Left cardiac atrium (tissue), 4 donors: ENCODE measurements around the gene EXOC3L1. TPM values are rescaled to one million over a fixed set of nuclear protein-coding genes. Genes with fewer than 3 reads are reported as not detected.

Experiments used
- ATAC-seq, 2 donors: fragments of 200-7000 bp; cut with Tn5 transposase; one replicate each; pipeline ENCODE4 v1.9.1; 2020; ENCODE audit warnings: mild to moderate bottlenecking in 2 of 2, moderate library complexity in 2 of 2
- DNase-seq: peaks from one replicate; pipeline ENCODE4 v3.0.0-alpha.2; 2020
- intact Hi-C, 2 donors: fragments of 100-400 bp; cut with DNase I; formaldehyde crosslinking; loops; one replicate each; pipeline versions ENCODE4 v1.14.1 to v1.15.1; 2022 to 2023
- total RNA-seq, 2 donors: library from RNA; stranded (reverse); fragmentation: NEBNext Ultra II Directional; extraction: Animal tissue kit (Norgen Biotek cat#: 25700); gene quantifications; one replicate each; pipeline ENCODE4 v1.2.1, GENCODE V29; 2021
- donor health status: DM: no; HTN: yes; CAD: no.
- donor health status: DM: no; HTN: yes; CAD: no; lungs with severe emphysema.
- donor health status: DM: yes; HTN: yes; CAD: no.
- donor health status: Dilated cardiomyopathy.

Gene EXOC3L1
- total RNA-seq, 2 donors from 2014 or later: 1.9 to 2.0 TPM

DNA sequence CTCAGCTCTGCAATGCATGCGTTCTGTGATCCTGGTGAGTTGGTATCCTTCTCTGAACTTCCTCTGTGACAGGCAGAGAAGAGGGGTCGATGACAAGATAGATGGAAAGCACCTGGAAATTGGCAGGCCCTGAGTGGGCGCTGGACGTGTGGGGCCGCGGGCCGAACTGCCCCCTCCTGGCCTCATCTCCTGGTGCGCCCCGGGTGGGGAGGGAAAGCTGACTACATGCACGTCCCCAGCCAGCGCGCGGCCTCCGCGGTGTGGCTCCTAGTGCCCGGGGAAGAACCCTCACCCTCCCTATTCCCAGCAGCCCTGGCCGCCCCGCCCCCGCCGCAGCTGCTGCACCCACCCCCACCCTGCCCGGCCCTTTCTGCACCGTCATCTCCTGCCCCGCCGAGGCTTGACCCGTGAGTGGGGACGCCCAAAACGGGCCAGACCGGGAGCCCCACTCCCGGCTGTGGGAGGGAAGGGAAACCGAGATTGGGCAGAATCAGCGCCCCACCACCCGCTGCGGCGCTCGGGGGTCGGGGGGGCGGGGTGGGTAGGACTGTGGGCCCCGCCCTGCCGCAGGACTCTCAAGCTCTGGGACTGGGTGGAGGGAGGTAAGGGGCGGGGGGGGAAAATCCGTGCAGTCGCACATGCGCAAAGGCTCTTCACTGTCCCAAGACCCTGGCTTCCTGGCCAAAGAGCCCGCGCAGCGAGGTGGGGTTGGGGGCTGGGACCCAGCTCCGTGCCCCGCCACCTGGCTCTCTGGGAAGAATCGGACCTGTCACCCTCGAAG lies 19.6 kb downstream of the EXOC3L1 start, which contains the start of gene NOL3:
NOL3 (plus strand) TSS at position 371 of the 781 bp plus-strand sequence.
- ATAC-seq: peak; percentile 71 to 73
- intact Hi-C loops: no loop called here
- peak; percentile 90 for DNase-seq

DNA sequence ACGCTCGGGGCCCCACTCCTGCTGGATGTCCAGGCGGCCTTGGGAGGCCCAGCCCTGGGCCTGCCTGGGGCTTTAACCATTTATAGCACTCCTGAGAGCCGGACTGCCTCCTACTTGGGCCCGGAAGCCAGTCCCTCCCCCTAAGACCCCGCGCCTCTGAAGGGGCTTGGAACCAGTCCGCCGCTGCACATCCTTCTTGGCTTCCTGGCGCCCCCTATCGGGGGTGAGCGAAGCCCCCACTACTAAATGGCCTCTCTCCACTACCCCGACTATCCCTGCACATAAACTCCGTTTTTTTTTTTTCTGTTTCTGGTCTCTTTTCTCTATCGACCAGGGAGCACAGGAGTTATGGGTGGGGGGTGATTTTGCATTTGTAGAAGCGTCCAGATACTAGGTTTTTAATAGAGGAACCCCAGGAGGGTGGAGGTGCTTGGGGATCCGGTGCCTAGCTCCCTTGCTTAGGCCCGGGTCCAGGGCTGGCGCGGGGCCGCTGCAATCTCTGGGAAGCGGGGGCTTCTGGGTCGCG lies 20.2 kb downstream of the EXOC3L1 start:
- DNase-seq (no peak), ATAC-seq (peak; percentile 0 to 2)
- intact Hi-C loops: no loop called here

DNA sequence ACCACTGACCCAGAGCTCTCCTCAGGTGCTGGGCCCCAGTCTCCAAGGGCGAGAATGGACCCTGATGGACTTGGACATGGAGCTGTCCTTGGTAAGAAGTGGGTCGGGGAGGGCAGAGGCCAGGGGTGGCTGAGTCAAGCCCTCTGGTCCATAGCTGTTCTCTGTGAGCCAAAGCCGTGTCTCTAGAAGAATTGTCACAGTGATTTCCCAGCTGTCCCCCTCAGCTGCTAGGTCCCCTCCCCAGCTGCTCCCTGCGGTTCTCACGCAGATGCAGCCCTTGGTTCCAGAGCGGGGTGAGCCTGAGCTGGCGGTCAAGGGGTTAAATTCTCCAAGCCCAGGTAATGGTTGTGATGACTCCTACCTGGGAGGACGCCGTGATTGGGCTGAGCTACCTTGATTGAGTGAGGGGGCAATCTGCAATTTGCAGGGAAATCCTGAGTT lies 20.9 kb downstream of the EXOC3L1 start:
- DNase-seq: no peak
- no peak for ATAC-seq
- intact Hi-C loops: no loop called here

DNA sequence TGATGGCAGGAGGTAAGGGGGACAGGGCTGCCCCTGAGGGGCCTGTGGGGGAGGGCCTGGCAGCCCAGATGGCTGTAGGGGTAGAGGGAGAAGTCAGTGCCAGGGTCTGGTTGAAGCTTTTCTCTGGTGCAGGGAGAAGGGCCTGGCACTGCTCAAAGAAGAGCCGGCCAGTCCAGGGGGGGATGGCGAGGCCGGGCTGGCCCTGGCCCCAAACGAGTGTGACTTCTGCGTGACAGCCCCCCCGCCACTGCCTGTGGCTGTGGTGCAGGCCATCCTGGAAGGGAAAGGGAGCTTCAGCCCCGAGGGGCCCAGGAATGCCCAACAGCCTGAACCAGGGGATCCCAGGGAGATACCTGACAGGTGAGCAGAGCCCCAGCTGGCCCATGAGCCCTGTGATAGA lies 22.3 kb downstream of the EXOC3L1 start:
- no peak for ATAC-seq
- no peak for DNase-seq

DNA sequence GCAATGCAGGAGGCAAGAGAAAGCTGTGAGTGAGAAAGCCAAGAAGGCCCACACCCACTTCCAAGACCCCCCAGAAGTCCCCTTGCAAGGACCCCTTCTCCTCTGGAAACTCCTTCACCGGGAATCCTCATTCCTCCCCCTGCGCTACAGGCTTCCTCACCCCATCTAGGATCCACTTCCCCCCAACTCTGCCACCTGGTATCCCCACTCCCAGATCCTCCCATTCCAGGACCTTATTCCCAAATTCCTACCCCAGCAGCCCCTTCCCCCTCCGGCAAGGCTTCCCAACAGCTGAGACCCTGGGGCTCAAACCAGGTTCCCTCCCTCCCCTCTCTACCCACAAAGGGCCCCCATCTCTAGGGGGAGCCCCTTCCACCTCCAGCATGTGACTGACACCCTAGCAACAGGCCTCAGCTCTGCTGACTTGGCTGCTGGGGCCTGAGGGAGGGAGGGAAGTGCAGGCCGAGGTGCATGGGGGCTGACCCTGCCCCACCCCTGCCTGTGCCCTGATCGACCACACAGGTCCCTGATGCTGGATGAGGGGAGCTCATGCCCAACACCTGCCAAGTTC lies 23.3 kb downstream of the EXOC3L1 start:
- ATAC-seq (no peak), DNase-seq (no peak)
- intact Hi-C loops: no loop called here

More for the DNA sequence above, 22.3 kb downstream of the EXOC3L1 start:
- intact Hi-C loops: no loop called here

DNA sequence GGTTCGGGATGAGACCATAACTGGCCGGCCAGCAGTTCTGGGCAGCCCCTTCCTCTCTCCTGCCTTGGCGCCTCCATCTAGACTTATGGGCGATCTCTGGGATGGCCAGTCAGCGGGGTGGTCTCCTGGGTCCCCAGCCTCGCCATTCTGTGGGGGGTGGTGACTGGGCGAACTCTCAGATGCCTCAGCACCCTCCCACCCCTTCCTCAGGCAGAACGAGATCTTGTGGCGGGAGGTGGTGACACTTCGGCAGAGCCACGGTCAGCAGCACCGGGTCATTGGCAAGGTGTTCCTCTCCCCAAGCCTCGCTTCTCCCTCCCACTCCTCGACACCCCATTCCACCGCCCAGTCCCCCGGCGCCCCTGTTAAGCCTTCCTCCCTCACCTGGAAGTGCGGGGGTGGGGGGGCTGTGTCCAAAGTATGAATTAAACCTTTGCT lies 23.8 kb downstream of the EXOC3L1 start:
- ATAC-seq: no peak
- intact Hi-C loops: no loop called here
- peak; percentile 21 for DNase-seq

DNA sequence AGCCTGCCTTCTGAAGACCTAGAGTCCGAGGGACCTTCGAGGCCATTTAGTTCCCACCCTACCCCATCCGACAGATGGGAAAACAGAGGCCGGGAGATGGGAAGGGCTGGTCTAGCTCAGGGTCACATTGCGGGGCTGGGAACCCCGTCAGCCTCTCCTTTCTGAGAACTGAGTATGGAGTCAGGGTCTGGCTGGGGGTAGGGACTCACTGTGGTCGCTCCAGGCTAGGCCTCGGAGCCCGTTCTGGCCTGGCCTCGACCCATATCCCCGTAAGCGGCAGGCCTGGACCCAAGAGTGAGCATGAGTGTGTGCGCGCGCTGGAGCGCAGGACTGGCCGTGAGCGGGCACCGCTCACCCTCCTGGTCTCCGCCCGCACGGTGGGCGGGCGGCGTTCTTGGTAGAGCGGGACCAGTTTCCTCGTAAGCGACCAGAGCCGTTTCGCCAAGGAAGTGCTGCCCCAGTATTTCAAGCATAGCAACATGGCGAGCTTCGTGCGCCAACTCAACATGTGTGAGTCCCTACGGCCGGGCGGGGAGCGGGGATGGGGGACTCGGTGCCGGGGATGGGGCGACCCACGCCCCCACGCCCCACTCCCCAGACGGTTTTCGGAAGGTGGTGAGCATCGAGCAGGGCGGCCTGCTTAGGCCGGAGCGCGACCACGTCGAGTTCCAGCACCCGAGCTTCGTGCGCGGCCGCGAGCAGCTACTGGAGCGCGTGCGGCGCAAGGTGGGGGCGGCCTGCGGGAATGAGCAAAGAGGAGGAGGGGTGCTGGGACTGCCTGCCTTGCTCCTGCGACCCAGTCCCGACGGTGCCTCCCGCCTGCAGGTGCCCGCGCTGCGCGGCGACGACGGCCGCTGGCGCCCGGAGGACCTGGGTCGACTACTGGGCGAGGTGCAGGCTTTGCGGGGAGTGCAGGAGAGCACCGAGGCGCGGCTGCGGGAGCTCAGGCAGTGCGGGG lies 24.5 kb downstream of the EXOC3L1 start:
- ATAC-seq (no peak), DNase-seq (peak; percentile 30)
- intact Hi-C loops: no loop called here

DNA sequence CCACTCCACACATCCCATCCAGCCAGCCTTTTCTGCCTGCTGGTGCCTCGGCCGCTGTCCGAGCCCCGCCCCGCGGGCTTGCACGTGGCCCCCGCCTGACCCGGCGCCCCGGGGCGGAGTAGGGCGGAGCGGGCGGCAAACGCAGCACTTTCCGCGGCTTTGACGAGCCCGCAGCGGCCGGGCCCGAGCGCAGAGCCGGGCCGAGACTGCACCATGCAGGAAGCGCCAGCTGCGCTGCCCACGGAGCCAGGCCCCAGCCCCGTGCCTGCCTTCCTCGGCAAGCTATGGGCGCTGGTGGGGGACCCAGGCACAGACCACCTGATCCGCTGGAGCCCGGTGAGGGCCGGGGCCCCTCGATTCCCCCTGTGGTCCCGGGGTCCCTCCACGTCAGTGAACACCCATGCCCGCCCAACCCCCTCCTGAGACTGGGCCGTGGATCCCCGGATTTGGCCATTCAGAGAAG lies 25.3 kb downstream of the EXOC3L1 start, which contains the start of gene HSF4:
HSF4 (plus strand) TSS at position 147 of the 463 bp plus-strand sequence; CDS start at position 214, 67 bp downstream.
- peak; percentile 77 for DNase-seq
- intact Hi-C loops: no loop called here
- ATAC-seq: peak; percentile 28 to 46

DNA sequence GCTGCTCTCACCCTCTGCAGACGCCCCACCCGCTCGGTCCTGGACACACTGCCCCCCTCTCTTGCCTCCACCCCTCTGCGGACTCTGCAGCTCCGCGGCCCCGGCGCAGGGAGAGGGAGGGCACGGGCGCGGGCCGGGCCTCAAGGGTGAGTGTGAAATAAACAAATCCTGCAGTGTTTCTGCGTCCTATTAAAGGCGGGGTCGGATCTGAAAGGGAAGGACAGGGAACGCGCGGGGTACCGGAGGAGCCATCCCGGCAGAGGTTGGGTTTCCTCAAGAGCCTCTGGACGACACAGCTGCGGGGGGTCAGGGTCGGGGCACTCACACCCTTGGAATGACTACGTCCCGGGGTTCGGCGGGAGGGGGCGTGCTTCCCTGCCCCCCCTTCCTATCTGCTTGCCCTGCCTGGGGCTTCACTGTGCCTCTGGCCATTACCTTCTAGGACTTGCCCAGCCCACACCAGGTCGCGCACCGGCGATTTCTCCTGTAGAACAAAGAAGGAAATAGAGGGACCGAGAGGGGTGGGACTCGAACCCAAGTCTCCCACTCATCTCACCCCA lies 25.9 kb downstream of the EXOC3L1 start:
- intact Hi-C loops: no loop called here
- DNase-seq (peak; percentile 40), ATAC-seq (peak; percentile 0 to 4)

DNA sequence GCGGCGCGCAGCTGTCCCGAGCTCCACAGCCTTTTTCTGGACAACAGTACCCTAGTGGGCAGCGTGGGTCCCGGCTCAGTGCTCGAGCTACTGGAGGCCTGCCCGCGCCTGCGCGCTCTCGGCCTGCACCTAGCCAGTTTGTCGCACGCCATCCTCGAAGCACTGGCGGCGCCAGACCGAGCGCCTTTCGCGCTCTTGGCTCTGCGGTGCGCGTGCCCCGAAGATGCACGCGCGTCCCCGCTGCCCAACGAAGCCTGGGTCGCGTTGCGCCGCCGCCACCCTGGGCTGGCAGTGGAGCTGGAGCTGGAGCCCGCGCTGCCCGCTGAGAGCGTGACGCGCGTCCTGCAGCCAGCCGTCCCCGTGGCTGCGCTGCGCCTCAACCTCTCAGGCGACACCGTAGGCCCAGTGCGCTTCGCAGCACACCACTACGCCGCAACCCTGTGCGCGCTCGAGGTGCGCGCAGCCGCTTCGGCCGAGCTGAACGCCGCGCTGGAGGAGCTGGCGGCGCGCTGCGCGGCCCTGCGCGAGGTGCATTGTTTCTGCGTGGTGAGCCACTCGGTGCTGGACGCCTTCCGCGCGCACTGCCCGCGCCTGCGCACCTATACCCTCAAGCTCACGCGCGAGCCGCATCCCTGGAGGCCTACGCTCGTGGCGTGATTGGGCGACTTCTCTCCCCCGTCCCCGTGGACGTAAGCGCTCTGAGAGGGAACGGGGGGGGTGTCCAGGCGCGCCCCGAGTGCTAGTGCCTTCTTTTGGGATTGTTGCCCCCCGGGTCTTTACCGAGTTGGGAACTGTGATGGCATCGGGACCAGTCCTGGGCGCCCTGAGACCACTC lies 26.6 kb downstream of the EXOC3L1 start:
- peak; percentile 9 to 49 for ATAC-seq
- peak; percentile 67 for DNase-seq
- intact Hi-C loops: no loop called here

DNA sequence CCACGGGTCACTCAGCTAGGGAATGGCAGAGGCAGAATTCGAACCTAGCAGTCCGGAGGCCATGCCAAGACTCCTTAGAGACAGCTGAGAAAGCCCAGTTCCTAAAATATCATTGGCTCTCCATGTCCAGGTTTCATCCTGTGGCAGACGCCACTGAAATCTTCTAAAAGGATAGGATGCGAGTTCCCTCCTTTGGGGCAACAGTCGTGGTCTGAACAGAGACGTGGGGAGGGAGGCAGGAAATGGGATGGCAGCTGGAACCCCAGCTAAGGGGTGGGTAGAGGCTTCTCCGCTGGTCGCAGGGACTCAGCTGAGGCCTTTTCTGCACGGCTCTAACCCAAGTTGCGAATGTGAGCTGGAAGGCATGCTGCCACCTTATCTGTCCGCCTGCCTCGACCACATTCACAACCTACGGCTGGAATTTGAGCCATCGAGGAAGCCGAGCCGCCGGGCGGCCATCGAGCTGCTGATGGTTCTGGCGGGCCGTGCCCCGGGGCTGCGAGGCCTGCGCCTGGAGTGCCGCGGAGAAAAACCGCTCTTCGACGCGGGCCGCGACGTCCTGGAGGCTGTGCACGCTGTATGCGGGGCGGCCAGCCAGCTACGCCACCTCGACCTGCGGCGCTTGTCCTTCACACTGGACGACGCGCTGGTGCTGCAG lies 27.3 kb downstream of the EXOC3L1 start:
- no peak for ATAC-seq
- DNase-seq: no peak
- intact Hi-C loops: no loop called here

DNA sequence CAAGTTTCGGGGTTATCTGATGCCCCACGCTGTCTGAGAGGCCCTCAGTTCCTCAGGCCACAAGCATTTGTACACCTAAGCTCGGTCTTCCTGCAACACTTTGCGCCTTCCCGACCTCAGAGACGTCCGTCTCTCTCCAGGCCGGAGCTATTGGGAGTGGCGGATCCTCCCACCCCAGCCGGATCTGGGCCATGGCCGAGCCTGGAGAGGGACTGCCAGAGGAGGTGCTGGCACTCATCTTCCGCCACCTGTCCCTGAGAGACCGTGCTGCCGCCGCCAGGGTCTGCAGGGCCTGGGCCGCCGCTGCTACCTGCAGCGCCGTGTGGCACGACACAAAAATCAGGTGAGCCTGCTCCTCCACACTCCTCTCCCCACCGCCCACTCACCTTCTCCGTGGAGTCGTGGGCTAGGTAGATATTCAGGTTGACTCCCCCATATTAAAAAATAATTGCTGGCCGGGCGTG lies 28.3 kb downstream of the EXOC3L1 start:
- peak; percentile 15 to 22 for ATAC-seq
- peak; percentile 66 for DNase-seq
- intact Hi-C loops: no loop called here

DNA sequence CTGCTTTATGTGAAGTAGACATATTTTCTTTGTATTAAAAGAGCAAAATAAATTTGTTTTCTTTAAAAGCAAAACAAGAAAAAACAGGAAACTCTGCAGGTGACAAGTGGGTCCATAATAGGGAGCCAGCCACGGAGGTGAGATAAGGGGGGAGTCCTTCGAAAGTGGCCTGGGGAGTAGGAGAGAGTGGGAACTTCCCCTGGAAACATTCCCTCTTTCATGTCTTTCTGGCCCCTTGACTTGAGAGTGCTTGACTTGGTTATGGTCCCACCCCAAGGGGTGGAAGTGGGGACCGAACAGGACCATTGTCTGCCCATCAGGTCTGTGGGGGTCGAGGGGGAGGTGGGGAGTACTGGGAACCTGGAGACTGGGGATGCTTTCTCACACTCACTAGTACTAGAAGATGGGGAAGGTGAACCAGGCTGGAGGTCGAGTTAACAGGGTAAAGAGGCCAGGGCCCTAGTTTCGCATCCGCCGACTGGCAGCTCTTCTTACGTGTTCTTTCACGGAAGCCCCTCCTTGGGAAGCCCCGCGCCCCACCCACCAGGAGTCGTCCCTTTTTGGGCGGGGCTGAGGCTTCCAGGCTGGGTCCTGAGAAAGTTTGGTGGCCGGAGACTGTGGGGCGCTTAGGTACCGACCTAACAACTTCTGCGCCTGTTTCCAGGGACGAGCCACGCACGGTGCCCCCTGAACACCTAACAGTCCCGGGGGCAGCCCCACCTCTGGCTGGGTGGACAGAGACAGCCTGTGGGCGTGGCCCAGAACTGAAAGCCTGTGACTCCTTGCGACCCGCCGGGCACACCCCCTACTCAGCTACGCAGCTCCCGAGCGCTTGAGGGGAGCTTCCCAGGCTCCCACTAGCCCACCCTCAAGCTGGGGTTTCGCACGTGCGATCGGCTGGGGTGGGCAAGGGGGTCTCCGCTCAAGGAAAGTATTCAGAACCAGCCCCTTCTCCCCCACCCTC lies 31.0 kb downstream of the EXOC3L1 start:
- DNase-seq: peak; percentile 74
- intact Hi-C loops: loop anchor here (5.0 kb wide), 2 partner anchors 182 to 202 kb away; no protein-coding TSS in a partner anchor
- ATAC-seq: peak in 1 of 2 donors; percentile 7

DNA sequence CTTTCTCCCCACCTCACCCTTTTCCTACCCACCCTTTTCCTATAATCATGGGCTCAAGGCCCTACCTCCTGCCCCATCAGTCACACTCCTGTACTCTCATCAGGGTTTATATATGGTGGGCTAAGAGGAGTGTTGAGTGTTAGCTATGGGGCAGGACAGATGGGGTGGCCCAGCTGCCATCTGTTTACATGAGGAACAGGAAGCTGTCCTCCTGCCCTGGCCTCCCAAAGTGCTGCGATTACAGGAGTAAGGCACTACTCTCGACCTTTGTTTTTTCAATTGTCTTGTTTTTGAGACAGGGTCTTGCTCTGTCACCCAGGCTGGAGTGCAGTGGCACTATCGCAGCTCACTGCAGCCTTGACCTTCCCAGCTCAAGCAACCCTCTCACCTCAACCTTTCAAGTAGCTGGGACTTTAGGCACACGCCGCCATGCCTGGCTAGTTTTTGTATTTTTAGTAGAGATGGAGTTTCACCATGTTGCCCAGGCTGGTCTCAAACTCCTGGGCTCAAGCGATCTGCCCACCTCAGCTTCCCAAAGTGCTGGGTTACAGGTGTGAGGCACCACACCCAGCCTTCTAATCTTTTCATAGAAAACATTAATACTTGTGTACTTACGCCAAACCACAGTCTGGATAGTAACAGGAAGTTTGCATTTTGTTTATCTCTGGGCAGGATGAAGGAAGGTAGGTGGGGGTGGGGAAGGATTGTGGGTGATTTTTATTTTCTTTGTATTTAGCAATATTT lies 31.9 kb downstream of the EXOC3L1 start:
- no peak for ATAC-seq
- no peak for DNase-seq
- intact Hi-C loops: loop anchor here (5.0 kb wide), 2 partner anchors 181 to 201 kb away; no protein-coding TSS in a partner anchor

DNA sequence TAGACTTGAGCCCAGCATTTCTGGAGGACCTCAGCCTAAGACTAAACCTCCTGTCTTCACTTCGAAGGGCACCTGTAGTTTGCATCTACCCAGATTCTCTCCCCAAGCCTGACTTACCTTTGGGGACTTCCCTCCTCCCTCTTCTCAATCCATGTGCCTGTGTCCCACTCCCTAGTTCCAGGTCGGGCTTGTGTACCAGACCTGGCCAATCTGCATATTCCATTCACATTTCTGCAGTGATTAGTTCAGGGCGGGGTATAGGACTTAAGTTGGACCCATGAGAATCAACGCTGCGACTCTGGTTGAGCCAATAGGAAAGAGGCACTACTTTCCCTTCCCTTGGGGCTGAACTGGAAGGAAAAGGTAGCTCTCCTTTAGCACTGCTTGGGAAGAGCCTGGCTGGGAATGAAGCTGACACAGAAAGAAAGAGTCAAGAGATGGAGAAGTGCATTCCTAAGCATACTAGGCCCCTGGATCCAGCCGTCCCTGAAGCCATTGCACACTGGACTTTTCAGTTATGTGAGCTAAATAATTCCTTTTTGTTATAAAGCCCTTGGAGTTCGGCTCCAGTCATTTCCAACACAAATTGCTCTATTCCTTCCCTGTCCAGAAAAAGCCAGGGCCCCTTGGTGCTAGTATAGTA lies 32.7 kb downstream of the EXOC3L1 start:
- intact Hi-C loops: loop anchor here (5.0 kb wide), 2 partner anchors 180 to 200 kb away; no protein-coding TSS in a partner anchor
- DNase-seq: no peak
- no peak for ATAC-seq
